Smooth muscle cell (in vitro differentiated cells): Measurements from ENCODE around the gene CHST10. TPM values are rescaled to one million over a fixed set of nuclear protein-coding genes. Genes with fewer than 3 reads are reported as not detected.

ENCODE experiments used
- DNase-seq: peaks from one replicate; lab custom pipeline; 2025; ENCODE audit not compliant: unreplicated experiment; lab: John Stamatoyannopoulos, UW
- H2AFZ ChIP-seq: fragments of 200-600 bp; sonication (generic); 2 replicates; pipeline ENCODE4 v1.6.0; 2016; ENCODE audit warnings: antibody characterized with exemption, low read depth, mild to moderate bottlenecking
- H3F3A ChIP-seq: fragments of 200-600 bp; sonication (generic); 2 replicates; pipeline ENCODE4 v1.6.0; 2017; ENCODE audit warnings: antibody characterized with exemption, low read depth
- H3K27ac ChIP-seq: fragments of 200-600 bp; sonication (generic); 2 replicates; pipeline ENCODE4 v1.5.1; 2016; ENCODE audit warnings: low read depth, mild to moderate bottlenecking
- H3K27me3 ChIP-seq: fragments of 200-600 bp; sonication (generic); 2 replicates; pipeline ENCODE4 v1.6.1; 2016; ENCODE audit warnings: low read depth, mild to moderate bottlenecking
- H3K36me3 ChIP-seq: fragments of 200-600 bp; sonication (generic); 2 replicates; pipeline ENCODE4 v1.5.1; 2016; ENCODE audit warnings: low read depth
- H3K4me1 ChIP-seq: fragments of 200-600 bp; sonication (generic); 2 replicates; pipeline ENCODE4 v1.5.1; 2016; ENCODE audit warnings: low read depth
- H3K4me2 ChIP-seq: fragments of 200-600 bp; sonication (generic); 2 replicates; pipeline ENCODE4 v1.6.0; 2016; ENCODE audit warnings: mild to moderate bottlenecking
- H3K4me3 ChIP-seq: fragments of 200-600 bp; sonication (generic); 2 replicates; pipeline ENCODE4 v1.5.1; 2016; ENCODE audit warnings: mild to moderate bottlenecking
- H3K79me2 ChIP-seq: fragments of 200-600 bp; sonication (generic); 2 replicates; pipeline ENCODE4 v1.6.0; 2016; ENCODE audit warnings: low read depth, mild to moderate bottlenecking
- H3K9ac ChIP-seq: fragments of 200-600 bp; sonication (generic); 2 replicates; pipeline ENCODE4 v1.6.0; 2016; ENCODE audit warnings: low read depth
- H3K9me3 ChIP-seq: fragments of 200-600 bp; sonication (generic); replicated peaks from 2 replicates; pipeline ENCODE4 v1.5.1; 2016; ENCODE audit warnings: low read depth
- H4K20me1 ChIP-seq: fragments of 200-600 bp; sonication (generic); 2 replicates; pipeline ENCODE4 v1.6.0; 2016; ENCODE audit warnings: low read depth
- WGBS: methylation state at CpG from one replicate; pipeline ENCODE4 v1.1.7; 2016; ENCODE audit warnings: low lambda C conversion rate; 5-methylcytosine and 5-hydroxymethylcytosine counted together
- polyA plus RNA-seq: library from polyadenylated mRNA; unstranded; fragments of >200 nt; fragmentation: Nextera tagmentation; extraction: Ambion mirVana; gene quantifications from 2 replicates; pipeline ENCODE4 v1.2.1, GENCODE V29; 2016
- total RNA-seq: library from RNA; depleted of rRNA; stranded (reverse); fragments of >200 nt; gene quantifications from 2 replicates; pipeline ENCODE4 v1.2.3, GENCODE V29; 2014
- TF ChIP-seq, protein P1 (sequence below): fragments of 200-600 bp; sonication (generic); IDR thresholded peaks from 2 replicates; pipeline ENCODE4 v1.5.1; 2017; ENCODE audit warnings: borderline replicate concordance, mild to moderate bottlenecking, antibody characterized with exemption; ENCODE audit not compliant: insufficient read depth, poor library complexity, severe bottlenecking

Gene CHST10
- total and polyA plus RNA-seq, 2 experiments from 2014 or later: 8.9 to 9.5 TPM

DNA sequence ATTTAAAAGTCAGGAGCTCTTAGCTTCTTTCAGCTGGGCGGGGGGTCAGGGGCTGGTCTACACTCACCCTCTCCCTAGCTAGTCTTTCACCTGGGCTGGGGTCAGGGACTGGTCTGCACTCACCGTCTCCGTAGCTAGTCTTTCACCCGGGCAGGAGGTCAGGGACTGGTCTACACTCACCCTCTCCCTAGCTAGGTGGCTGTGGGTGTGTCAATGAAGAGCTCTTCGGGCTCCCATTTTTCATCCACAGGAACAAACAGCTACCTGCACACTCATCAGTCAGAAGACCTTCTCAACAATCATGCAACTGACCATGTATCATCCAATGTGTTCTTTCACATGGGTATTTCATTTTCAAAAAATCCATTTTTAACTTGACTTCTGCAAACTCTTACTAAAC is 8.0 kb downstream of the CHST10 start:
- Histone ChIP-seq H2AFZ (no peak overlapping the region), H3K27ac (no peak overlapping the region), H3K4me1 (peaks cover 12% of the 10 kb centered on the region), H3K4me3 (no peak overlapping the region), H4K20me1 (no peaks in the 10 kb centered on the region), H3K9ac (no peak overlapping the region), H3K79me2 (peaks cover 12% of the 10 kb centered on the region), H3K4me2 (no peak overlapping the region), H3F3A (no peaks in the 10 kb centered on the region), H3K9me3 (no peaks in the 10 kb centered on the region), H3K36me3 (no peaks in the 10 kb centered on the region), H3K27me3 (no peaks in the 10 kb centered on the region)
- TF ChIP-seq, protein P1, sequence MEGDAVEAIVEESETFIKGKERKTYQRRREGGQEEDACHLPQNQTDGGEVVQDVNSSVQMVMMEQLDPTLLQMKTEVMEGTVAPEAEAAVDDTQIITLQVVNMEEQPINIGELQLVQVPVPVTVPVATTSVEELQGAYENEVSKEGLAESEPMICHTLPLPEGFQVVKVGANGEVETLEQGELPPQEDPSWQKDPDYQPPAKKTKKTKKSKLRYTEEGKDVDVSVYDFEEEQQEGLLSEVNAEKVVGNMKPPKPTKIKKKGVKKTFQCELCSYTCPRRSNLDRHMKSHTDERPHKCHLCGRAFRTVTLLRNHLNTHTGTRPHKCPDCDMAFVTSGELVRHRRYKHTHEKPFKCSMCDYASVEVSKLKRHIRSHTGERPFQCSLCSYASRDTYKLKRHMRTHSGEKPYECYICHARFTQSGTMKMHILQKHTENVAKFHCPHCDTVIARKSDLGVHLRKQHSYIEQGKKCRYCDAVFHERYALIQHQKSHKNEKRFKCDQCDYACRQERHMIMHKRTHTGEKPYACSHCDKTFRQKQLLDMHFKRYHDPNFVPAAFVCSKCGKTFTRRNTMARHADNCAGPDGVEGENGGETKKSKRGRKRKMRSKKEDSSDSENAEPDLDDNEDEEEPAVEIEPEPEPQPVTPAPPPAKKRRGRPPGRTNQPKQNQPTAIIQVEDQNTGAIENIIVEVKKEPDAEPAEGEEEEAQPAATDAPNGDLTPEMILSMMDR: no peak
- WGBS: 92% methylated on average over 5 of the region's 5 CpGs
- DNase-seq: no peak

DNA sequence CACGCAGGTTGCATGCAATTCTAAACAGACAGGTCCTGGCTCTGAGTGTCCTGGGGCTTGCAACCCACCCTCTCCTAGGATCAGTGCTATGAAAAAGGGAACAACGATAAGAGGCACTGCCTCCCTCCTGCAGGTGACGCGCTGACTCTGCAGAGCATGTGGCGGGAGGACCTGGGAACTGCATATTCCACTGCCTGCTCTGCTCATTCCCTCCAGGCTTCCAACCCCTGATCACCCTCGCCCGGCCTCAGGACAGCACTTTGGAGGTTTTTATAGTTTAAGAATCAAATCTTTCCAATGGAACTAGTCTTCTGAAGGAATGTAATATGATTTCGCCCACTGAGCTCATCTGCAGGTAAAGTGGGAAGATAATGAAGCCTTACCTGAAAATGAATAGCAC is 8.5 kb downstream of the CHST10 start:
- TF ChIP-seq, protein P1: no peak
- no peak overlapping the region for H3K9ac ChIP-seq
- no peak overlapping the region for H2AFZ ChIP-seq
- H3K4me1 ChIP-seq: peaks cover 12% of the 10 kb centered on the region
- H3K9me3 ChIP-seq: no peaks in the 10 kb centered on the region
- no peak for DNase-seq
- peaks cover 12% of the 10 kb centered on the region for H3K79me2 ChIP-seq
- H4K20me1 ChIP-seq: no peaks in the 10 kb centered on the region
- H3K27ac ChIP-seq: no peak overlapping the region
- WGBS: 94% methylated on average over 8 of the region's 8 CpGs
- H3K36me3 ChIP-seq: no peaks in the 10 kb centered on the region
- H3K4me2 ChIP-seq: no peak overlapping the region
- no peaks in the 10 kb centered on the region for H3K27me3 ChIP-seq
- no peak overlapping the region for H3K4me3 ChIP-seq
- no peaks in the 10 kb centered on the region for H3F3A ChIP-seq

DNA sequence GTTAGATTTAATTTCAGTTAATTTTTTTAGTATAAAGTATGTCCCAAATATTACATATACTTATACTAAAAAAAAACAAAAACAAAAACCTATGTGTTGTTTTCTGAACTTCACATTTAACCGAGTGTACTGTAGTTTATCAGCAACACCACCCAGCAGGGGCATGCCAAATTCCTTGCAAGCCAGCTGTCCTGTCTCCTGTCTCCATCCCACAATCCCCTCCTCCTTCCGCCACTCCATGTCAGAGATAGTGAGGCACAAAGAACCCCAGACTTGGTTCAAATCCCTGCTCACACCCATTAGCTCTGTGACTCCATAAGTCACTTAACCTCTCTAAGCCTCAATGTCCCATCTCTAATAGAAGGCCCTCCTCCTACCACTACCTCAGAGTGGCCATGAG is 9.4 kb downstream of the CHST10 start:
- no peak overlapping the region for H3K4me2 ChIP-seq
- no peak for DNase-seq
- H3K9ac ChIP-seq: no peak overlapping the region
- TF ChIP-seq, protein P1: no peak
- H2AFZ ChIP-seq: no peak overlapping the region
- H3K4me3 ChIP-seq: no peak overlapping the region
- H4K20me1 ChIP-seq: no peaks in the 10 kb centered on the region
- H3K4me1 ChIP-seq: peaks cover 8% of the 10 kb centered on the region
- H3K36me3 ChIP-seq: no peaks in the 10 kb centered on the region
- H3K27ac ChIP-seq: no peak overlapping the region
- no peaks in the 10 kb centered on the region for H3F3A ChIP-seq
- H3K79me2 ChIP-seq: peaks cover 12% of the 10 kb centered on the region
- WGBS: 64% methylated on average over 2 of the region's 2 CpGs
- H3K27me3 ChIP-seq: no peaks in the 10 kb centered on the region
- H3K9me3 ChIP-seq: no peaks in the 10 kb centered on the region

DNA sequence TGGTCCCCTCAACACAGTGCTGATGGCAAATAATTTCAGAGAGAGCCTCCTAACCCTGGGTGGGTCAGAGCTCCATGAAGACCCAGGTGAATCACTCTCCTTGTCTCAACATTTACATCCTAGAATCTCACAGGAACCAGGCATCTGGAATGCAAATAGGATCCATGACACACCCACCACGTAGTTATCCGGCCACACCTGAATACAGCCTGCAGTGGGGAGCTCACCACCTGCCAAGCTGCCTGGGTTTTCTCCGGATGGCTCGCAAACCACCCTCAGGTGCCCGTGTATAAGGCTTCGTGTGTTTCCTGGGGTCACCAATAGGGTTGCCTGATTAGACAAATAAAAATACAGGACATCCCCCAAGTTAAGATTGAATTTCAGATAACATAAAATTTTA is 9.9 kb downstream of the CHST10 start:
- Histone ChIP-seq H3K79me2 (peaks cover 12% of the 10 kb centered on the region), H3K4me1 (peaks cover 6% of the 10 kb centered on the region), H3K9me3 (no peaks in the 10 kb centered on the region), H2AFZ (no peak overlapping the region), H3F3A (no peaks in the 10 kb centered on the region), H4K20me1 (no peaks in the 10 kb centered on the region), H3K27me3 (no peaks in the 10 kb centered on the region), H3K4me2 (no peak overlapping the region), H3K4me3 (no peak overlapping the region), H3K27ac (no peak overlapping the region), H3K36me3 (no peaks in the 10 kb centered on the region), H3K9ac (no peak overlapping the region)
- TF ChIP-seq, protein P1: no peak
- 97% methylated on average over 6 of the region's 6 CpGs for WGBS
- no peak for DNase-seq
